HuH-7 (cell line): Measurements from ENCODE around the gene TDG.
"Not testable (repeated sequence)": the region's sequence is repeated elsewhere in the genome, so short reads cannot be mapped to it uniquely, and the experiment has no call there.

ENCODE experiments used
- DNase-seq: peaks from one replicate; pipeline ENCODE4 v3.0.0; 2011; ENCODE audit warnings: low spot score

The TDG gene

DNA sequence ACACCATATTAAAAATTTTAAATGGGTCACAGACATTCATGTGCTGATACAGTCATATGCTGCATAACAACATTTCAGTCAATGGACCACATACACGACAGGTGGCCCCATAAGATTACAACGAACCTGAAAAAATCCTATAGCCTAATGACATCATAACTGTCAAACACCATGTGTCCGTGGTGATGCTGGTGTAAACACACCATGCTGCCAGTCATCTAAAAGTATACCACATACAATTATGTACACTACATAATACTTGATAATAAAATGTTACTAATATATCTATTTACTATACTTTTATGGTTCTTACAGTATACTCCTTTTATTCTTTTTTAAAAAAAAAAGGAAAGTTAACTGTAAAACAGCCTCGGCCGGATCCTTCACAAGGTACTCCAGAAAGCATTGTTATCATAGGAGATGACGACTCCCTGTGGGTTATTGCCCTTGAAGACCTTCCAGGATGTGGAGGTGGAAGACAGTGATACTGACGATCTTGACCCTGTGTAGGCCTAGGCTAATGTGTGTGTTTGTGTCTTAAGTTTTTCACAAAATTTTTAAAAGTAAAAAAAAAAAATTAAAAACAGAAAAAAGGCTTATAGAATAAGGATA is 5.0 kb upstream of the TDG start:
- DNase-seq, result no peak

DNA sequence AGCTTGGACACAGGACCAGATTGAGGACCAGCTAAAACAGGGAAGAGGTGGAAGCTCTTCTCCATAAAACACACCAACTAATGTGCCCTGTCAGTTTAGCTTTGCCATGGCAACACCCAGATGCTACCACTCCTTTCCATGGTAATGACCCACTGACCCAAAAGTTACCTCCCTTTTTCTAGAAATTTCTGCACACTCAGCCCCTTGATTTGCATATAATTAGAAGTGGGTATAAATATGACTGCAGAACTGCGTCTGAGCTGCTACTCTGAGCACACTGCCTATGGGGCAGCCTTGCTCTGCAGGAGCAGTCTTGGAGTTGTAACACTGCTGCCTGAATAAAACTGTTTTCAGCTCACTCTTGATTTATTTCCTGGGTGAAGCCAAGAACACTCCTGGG is 3.2 kb upstream of the TDG start:
- DNase-seq, result no peak

DNA sequence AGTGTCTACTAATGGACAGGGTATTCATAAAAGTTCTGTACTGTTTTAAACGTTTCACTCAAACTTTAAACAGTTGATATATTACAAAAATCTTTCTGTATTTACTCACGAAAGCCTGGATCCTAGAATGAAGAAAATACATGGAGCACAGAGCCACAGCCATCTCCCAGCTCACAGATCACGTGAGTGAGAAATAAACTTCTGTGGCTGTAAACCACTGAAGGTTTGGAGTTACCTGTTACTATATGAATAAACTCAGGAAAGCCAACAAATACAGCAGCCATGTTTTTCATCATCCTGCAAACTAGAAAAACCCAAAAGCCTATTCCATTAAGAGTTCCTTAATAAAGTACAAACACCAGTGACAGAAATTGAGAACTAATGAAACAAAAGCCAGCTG is 867 bp upstream of the TDG start:
- DNase-seq, result no peak

DNA sequence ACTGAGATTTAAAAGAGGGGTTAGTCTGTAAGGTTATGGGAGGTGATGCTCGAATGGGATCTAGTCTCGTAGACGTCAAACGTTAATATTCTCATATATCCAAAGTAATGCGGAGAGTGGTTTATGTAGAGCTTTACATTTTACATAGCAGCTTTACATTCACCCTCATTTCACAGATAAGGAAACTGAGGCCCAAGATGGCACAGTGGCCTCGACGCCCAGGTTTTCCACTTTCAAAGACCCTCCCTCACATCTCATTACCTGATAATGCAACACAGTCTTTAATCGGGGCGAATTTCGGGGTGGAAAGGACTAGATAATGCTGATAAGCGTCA is 450 bp upstream of the TDG start:
- DNase-seq, result no peak

DNA sequence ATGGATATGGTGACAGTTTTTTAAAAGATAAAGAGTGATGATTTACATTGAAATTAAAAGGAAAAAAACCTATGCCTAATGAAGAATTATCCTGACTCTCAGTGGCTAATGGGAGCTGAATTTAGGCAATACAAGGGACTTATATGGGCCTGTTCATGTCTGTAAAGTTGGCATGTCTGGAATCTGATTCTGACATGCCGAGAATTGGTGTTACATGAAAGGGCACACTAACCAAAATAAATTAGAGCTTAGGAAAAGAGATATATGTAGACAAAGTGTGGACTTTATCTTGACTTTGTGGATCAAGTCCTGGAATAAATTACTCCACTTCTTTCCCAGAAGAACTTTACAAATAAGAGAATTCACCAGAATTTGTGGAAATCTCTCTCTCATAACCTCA is 1.1 kb downstream of the TDG start:
- DNase-seq, result no peak

DNA sequence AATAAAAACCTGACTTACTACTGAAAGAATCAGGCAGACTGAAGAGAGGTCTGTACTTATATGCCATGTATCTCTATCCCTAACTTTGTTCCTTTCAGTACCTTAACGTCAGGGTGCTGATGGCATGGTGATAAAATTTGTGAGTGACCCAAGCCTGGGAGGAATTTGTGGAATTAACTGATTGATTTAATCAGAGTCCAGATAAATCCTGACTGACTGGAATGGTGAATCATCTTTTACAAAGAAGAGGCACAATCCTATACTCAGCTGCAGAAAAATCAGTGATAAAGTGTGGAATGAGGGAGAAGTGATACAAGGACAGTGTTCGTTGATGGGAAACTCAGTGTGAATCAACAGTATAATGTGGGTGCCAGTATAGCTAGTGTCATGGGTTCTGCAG is 3.7 kb downstream of the TDG start:
- no peak for DNase-seq

DNA sequence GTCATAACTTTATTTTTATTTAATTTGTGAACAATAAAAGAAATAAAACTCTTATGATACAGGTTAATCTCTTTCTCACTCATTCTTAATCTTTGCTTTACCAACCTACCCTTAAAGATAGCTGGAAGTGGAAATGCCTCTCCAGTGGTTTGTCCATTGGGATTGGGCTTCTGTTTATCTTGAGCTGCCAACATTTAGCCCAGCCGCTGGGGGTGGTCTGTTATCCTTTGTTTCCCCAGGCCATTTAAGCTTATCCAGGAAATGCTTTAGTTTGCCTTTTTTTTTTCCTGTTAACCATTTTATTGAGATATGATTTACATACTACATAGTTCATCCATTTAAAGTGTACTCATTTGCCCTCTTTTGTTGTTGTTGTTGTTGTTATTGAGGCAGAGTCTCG is 8.2 kb downstream of the TDG start:
- no peak for DNase-seq

DNA sequence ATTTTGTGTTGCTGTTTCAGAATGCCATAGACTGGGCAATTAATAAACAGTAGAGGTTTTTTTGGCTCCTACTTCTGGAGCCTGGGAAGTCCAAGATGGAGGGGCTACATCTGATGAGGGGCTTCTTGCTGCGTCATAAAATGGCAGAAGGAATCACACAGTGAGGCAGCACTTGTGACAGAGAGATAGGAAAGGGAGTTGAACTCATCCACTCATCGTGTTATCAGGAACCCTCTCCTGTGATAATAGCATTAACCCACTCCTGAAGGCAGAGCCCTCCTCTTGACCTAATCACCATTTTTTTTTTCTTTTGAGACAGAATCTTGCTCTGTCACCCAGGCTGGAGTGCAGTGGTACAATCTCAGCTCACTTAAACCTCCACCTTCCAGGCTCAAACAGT is 9.7 kb downstream of the TDG start:
- DNase-seq, result no peak

DNA sequence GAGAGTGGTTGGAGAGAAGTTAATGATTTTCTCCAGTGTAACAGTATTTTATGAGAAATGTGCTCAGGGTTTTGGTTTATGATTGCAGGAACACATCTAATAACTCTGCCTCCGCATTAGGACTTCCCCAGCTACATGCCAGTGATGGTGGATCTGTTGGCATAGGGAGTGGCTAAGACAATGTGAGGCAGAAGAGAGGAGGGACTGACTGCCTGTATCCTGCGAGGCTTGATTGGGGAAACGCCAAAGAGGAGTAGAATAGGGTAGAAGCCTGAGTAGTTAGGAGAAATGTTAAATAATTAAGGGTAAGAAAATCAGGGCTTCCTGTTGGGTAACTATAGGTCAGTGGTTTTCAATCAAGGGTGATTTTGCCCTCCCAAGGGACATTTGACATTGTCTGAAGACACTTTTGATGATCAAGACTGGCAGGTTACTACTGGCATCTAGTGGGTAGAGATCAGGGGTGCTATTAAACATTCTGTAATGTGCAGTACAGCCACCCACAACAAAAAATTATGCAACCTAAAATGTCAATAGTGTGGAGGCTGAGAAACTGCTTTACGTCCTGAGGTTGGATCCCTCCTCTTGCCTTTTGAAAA is 12.8 kb downstream of the TDG start:
- DNase-seq, result no peak

DNA sequence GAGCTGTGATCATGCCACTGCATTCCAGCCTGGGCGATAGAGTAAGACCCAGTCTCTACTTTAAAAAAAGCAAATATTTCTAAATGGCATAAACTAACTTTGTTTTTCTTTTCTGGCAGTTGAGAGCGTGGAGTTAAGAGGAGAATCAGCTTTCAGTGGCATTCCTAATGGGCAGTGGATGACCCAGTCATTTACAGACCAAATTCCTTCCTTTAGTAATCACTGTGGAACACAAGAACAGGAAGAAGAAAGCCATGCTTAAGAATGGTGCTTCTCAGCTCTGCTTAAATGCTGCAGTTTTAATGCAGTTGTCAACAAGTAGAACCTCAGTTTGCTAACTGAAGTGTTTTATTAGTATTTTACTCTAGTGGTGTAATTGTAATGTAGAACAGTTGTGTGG is 21.2 kb downstream of the TDG start:
- no peak for DNase-seq

DNA sequence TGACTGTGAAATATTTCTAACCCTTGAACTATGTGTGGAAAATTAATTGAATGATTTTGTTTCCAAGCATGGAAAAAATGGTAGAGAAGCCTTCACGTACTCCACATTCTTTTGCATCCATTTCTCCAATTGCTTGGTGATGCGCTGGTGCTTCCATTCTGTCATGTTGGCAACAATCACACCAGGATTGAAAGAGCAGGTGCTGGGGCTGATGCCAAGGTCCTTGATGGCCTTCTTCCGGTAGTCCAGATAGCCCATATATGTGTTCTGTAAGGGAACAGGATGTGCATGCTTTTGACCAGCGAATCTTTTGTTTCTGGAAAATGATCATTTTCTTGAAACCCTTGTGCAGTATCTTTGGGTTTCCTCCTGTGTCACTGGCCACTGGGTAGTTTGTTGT is 28.6 kb downstream of the TDG start:
- no peak for DNase-seq

DNA sequence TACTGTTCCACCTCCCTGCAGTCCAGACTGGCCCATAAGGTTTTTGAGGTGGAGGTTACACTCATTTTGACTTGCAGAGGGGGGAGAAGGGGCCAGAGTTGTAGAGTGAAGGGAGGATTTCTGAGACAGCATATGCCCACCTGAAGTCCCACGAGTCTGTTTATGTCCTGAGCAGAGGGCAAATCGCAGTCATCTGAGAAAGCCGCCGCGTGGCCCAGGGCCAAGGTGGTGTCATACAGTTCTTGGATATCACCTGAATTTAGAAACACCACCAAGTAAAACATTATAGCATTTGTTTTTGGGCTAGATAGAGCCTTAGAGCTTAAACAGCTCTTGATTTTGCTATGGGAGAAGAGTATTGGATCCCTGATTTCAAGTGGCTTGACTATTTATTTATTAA is 30.9 kb downstream of the TDG start:
- DNase-seq, result no peak

DNA sequence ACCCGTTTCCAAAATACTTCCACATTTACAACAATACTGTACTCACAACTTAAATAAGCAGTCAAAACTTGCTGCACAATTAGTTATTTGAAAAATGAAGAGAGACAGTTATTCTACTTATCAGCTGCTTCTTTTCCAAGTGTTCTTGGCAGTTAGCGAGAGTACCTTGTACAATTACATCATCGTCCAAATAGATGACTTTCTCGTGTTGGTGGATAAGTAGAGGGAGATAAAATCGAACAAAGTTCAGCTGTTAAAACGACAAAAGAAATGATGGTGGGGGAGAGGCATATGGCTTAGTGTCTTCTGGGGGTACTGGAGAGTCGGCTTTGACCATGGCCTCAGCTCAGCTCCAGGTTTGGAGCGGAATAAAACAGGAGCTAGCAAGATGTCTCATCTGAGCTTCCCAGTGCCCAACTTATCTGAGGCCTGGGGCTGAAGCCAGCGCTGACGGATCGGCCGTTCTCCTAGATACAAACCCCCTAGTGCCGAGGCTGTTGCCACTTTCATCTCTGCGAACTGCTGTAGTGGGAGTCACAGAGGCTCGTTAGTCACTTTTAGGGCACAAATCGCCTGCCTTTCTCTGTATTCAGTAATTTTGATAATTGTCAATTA is 31.7 kb downstream of the TDG start:
- no peak for DNase-seq

DNA sequence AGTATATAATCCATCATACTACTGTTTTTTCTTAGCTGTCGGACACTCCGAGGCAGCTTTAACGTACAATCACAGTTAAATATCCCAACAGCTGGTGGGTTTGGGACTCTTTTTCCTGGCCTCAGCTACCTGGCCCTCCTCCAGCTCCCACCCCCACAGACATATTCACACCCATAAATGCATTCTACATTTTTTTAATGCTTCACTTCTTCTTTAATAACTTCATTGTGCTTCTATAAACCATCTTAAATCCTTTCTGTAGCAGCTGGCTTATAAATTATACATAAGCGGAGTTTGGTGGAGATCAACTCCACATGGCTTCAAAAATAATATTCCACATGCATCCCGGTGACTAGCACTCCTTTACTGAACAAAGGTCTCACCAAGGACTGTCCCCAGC is 33.3 kb downstream of the TDG start:
- no peak for DNase-seq

DNA sequence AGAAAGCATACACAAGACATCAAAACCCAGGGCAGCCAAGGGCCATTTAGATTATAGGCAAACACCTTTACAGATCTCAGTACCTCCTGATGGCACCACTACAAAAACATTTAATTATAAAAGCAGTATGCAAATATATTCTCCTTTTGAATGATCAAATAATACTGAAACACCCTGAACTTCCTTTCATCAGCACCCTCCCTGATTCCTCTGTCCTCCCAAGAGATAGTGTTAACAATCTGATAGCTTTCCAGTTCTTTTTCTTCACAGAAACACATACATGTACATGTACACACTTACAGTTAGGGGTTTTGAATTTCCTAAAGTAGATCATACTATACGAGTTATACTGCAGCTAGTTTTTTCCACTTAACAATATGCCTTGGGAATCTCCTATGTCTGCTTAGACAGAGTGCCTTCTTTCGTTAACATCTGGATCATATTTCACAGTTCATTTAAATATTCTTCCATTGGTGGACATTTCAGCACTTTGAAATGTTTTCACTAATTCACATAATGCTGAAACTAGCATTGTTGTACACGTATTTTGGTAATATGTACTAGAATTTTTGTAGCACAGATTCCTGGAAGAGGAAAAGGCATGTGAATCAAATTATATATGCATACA is 35.2 kb downstream of the TDG start:
- DNase-seq, result no peak

DNA sequence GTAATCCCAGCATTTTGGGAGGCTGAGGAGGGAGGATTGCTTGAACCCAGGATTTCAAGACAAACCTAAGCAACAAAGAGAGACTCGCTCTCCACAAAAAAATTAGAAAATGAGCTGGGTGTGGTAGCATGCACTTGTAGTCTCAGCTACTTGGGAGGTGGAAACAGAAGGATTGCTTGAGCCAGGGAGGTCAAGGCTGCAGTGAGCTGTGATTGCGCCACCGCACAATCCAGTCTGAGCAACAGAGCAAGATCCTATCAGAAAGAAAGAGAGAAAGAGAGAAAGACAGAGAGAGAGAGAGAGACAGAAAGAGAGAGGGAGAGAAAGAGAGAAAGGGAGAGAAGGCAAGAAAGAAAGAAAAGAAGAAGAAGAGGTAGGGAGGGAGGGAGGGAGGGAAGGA is 37.0 kb downstream of the TDG start:
- DNase-seq, result no peak

DNA sequence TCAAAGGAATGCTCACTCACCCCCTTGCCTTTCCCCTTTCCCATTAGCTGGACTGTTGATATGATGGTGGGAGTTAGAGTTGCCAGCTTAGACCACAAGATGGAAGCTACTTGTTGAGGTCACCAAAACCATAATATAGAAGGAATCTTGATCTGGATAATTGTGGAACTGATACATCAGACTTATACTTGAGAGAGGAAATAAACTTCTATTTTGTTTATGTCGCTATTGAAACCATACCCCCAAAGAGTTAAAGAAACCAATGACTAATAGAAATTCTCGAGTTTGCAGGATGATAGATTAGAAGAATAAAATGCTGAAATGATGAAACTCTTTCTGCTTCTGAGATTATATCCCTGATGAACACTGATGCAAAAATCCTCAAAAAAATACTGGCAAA is 37.9 kb downstream of the TDG start:
- no peak for DNase-seq

DNA sequence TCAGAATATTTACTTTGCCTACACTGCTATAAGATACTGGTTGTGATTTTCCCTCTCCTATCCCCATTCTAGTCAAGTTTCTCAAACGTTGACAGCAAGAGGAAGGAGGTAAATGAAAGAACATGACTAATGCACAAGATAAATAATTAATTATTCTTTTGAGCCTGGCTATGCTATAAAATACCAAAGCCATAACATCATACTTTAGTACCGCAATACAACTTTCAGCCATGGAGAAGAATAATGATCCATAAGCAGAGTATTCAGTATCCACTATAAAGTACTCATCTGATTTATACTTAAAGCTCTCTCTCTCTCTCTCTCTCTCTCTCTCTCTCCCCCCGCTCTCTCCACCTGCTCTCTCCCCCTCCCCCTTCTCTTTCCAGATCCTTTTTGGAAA is 41.3 kb downstream of the TDG start:
- no peak for DNase-seq

DNA sequence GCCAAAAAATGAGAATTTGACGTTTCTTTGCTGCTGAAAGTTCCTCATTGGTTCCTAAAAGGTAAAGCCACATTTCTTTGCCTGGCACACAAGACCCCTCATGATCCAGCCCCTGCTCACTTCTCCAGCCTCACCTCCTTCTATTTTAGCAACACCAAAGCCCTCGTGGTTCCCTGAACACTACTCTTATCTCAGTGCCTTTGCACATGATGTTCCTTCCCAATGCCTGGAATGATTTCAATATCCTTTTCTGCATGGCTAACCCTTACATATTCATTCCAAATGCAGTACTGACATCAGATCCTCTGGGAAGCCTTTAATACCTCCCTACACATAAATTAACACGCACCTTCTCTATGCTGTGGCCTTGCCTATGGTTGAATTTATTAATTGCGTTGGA is 44.4 kb downstream of the TDG start:
- DNase-seq, result no peak

DNA sequence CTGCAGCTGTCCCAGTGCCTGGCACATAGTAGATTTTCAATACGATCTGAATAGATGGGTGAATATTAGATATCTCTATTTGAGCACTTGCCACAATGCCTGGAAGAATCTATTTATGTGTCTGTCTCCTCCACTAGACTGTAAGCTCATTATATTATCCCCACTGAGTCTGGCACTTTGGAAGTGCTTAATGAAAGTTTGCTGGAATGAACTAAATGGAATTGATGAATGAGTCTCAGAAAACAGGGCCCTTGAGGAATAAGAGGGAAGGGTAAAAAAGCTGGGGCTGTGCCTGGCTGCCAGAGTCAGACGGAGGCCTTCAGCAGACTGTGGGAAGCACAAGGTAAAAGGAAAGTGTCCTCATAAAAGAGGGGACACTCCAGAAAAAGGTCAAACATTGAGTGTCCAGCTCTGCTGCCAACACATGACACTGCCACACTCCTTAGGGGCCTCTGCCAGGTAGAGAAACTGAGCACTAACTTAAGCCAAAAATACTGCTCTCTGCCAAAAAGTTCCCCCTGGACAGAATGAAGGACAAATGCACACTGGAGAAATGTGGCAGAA is 45.0 kb downstream of the TDG start:
- DNase-seq, result no peak

DNA sequence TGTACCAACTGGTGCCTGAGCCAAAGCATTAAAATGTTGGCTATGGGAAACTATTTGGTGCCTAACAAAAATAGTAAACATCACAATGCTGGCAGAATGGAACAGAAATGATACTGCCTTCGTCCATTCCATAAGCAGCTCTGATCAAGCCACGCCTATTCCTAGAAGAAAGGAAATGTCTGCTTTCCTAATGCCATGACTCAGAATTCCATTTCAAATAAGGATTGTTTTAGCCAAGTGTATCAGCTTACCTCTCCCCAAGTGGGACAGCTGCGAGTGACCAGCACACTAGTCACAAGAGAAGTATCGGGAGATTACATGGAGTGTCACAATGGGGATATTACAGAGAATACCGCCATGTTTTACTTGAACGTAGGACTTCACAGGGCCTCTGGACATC is 45.6 kb downstream of the TDG start:
- no peak for DNase-seq

DNA sequence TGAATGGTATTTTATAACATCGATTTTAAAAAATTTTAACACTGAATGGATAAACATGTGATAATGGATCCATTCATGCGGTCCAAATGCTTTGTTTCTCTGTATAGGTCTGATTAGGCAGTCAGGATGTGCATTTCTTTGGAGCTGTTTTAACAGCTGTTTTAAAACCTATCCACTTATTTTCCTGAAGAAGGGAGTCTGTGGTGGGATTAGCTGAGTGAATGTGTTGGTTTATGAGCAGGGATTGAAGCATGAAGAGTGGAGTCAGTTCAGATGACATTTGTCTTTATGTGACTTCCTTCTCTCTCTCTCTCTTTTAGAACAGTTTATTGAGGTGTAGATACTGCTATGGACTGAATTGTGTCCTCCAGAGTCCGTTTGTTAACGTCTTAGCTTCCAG is 46.7 kb downstream of the TDG start:
- no peak for DNase-seq

DNA sequence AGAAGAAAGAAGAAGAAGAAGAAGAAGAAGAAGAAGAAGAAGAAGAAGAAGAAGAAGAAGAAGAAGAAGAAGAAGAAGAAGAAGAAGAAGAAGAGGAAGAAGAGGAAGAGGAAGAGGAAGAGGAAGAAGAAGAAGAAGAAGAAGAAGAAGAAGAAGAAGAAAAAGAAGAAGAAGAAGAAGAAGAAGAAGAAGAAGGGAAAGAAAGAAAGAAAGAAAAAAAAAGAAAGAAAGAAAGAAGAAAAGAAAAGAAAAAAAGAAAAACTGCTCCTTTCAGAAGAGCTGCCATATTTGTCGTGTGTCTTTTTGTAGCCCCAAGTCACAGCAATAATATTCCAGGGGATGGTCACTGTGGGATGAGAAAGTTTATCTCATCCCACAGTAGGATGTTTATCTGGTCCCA is 56.2 kb downstream of the TDG start:
- not testable (repeated sequence) for DNase-seq

DNA sequence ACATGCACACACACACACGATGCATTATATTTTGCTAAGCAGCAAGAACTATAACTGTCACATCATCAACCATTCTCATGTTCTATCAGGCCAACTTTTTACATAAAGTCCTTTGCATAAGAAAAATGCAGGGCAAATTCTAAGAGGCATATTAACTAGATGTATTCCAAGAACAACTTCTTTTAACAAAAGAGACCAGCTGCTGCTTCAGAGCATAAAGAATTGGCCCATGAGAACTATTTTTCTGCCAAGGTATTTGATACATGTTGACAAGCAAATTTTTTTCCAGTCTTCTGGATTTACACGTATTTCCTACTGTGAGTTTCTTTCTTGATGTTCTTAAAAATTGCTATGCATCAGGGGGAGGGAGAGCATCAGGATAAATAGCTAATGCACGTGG is 57.1 kb downstream of the TDG start:
- DNase-seq, result no peak
